Motor neuron (in vitro differentiated cells): ENCODE data around the gene KAT5. TPM values are rescaled to one million over a fixed set of nuclear protein-coding genes. Genes with fewer than 3 reads are reported as not detected.
"Not testable (repeated sequence)": the region's sequence is repeated elsewhere in the genome, so short reads cannot be mapped to it uniquely, and the experiment has no call there.

Experiments used
- ATAC-seq, 8 experiments: fragments of 200-7000 bp; cut with Tn5 transposase; replicated peaks in 6 of 8; 2 replicates each; pipeline ENCODE4 v1.8.0; 2021; ENCODE audit warnings: mild to moderate bottlenecking in 8 of 8, moderate library complexity in 8 of 8
- H3K27ac ChIP-seq, 2 donors: fragments of 250-450 bp; sonication (Bioruptor Pico); 2 replicates each; pipeline ENCODE4 v1.9.0; 2021; ENCODE audit warnings: antibody characterized with exemption in 2 of 2, mild to moderate bottlenecking in 2 of 2, moderate library complexity in 1 of 2
- H3K4me1 ChIP-seq, 2 donors: fragments of 250-450 bp; sonication (Bioruptor Pico); replicated peaks in 1 of 2; 2 replicates each; pipeline ENCODE4 v1.6.1; 2021; ENCODE audit warnings: antibody characterized with exemption in 2 of 2, mild to moderate bottlenecking in 2 of 2, moderate library complexity in 1 of 2
- H3K4me3 ChIP-seq, 5 donors: fragments of 250-450 bp; sonication (Bioruptor Pico); 2 replicates each; pipeline ENCODE4 v1.9.0; 2021; ENCODE audit warnings: antibody characterized with exemption in 5 of 5, mild to moderate bottlenecking in 5 of 5, moderate library complexity in 4 of 5
- WGBS, 10 experiments: fragments of 450-650 bp; shearing (Covaris generic); methylation state at CpG; one replicate each; pipeline ENCODE4 v1.0.0; 2022; 5-methylcytosine and 5-hydroxymethylcytosine counted together
- in situ Hi-C, 9 experiments: fragments of 400-800 bp; cut with MboI; loops; one replicate each; pipeline ENCODE4 v1.15.0; 2021; ENCODE audit warnings: low sequenced_read_pairs in 9 of 9, low pct_unique_long_range_greater_than_20kb in 2 of 9; ENCODE audit not compliant: unreplicated experiment in 9 of 9
- total RNA-seq, 8 experiments: library from RNA; unstranded; fragments of 300-600 nt; gene quantifications; 2 replicates each; pipeline versions ENCODE4 v1.2.3 to v1.2.4, GENCODE V29; 2022

KAT5 gene
- total RNA-seq, 8 experiments from 2014 or later, result 33.4 to 66.8 (median 48.6) TPM

DNA sequence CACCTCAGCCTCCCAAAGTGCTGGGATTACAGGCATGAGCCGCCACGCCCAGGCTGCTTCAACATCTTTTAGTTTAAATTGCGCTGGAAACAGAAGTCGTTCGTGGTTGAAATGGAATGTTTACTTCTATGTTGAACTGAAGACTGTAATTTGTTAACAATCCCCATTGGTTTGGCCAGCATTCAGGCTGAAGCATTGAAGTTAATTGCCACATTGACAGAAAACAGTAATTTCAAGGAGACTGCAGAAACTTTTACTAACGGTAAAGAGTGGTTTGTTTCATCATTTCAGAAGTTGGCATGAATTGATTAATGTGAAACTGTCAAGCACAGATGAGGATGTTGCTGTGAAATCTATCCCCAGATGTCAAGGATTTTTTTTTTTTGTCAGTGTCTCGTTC is 54.5 kb downstream of the KAT5 start:
- in situ Hi-C loops, result no loop called here
- H3K27ac ChIP-seq, result no peak overlapping the region
- peak in 1 of 8 experiments; percentile 22 for ATAC-seq
- 17 to 94% (median 75%) methylated on average over 3 to 6 of the region's 7 CpGs; no CpG with 5 or more reads in 1 of the 10 experiments for WGBS, 10 experiments
- H3K4me3 ChIP-seq, result no peak overlapping the region
- H3K4me1 ChIP-seq, result no peaks in the 10 kb centered on the region

DNA sequence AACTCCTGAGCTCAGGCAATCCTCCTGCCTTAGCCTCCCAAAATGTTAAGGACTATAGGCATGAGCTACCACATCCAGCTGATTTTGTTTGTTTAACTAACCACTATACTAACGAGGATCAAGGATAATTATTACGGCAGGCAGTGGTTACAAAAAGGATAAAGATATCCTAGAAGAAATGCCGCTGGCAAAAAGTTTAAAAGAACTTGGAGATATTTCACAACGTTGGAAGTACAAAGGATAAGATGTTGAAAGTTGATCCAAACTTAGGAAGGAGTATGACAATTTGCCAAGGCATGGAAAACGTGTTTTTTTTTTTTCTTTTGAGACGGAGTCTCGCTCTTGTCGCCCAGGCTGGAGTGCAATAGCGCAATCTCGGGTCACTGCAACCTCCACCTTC is 55.4 kb downstream of the KAT5 start:
- Histone ChIP-seq H3K4me3 (no peak overlapping the region), H3K4me1 (no peaks in the 10 kb centered on the region), H3K27ac (no peak overlapping the region)
- whole genome bisulfite sequencing, 10 experiments, result 40 to 90% (median 80%) methylated on average over 1 to 10 of the region's 10 CpGs; no CpG with 5 or more reads in 1 of the 10 experiments
- ATAC-seq, result no peak
- in situ Hi-C loops, result no loop called here

DNA sequence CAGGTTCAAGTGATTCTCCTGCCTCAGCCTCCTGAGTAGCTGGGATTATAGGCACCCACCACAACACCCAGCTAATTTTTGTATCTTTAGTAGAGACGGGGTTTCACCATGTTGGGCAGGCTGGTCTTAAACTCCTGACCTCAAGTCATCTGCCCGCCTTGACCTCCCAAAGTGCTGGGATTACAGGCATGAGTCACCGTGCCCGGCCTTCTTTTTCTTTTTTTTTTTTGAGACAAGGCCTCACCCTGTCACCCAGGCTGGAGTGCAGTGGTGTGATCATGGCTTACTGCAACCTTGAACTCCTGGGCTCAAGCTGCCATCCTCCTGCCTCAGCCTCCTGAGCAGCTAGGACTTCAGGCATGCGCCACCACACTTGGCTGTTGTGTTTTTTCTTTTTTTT is 55.8 kb downstream of the KAT5 start:
- WGBS, 10 experiments, result 51 to 100% (median 92%) methylated on average over 1 to 4 of the region's 5 CpGs; no CpG with 5 or more reads in 1 of the 10 experiments
- ATAC-seq, in situ Hi-C loops, H3K4me1 ChIP-seq, H3K4me3 ChIP-seq, H3K27ac ChIP-seq: not testable (repeated sequence)

Other genes with a start within 250 kb of the KAT5 start
- over 10,000 TPM in 4 of 8 experiments, 1,000 to 10,000 TPM in 4; 4,364 to 49,781 (median 11,043) TPM for gene MALAT1, start 213.2 kb upstream of the KAT5 start, total RNA-seq
- gene SCYL1, start 187.2 kb upstream of the KAT5 start, total RNA-seq, result 100 to 1,000 TPM in 1 of 8 experiments, 10 to 100 TPM in 7; 39.2 to 119 (median 57.7) TPM
- gene LTBP3, start 153.9 kb upstream of the KAT5 start, total RNA-seq, result 10 to 100 TPM in 4 of 8 experiments, 1 to 10 TPM in 4; 1.5 to 69.9 (median 25.5) TPM
- 10 to 100 TPM; 37.4 to 74.2 (median 55.0) TPM for gene ZNRD2, start 141.8 kb upstream of the KAT5 start, total RNA-seq
- gene FAM89B, start 139.7 kb upstream of the KAT5 start, total RNA-seq, result 10 to 100 TPM; 18.6 to 63.4 (median 28.8) TPM
- gene EHBP1L1, start 136.2 kb upstream of the KAT5 start, total RNA-seq, result 10 to 100 TPM in 3 of 8 experiments, 1 to 10 TPM in 5; 1.5 to 44.6 (median 5.5) TPM
- 1 to 10 TPM in 2 of 8 experiments, under 1 TPM in 5, not detected in 1; 0.18 to 1.9 (median 0.38) TPM for gene KCNK7, start 116.5 kb upstream of the KAT5 start, total RNA-seq
- gene MAP3K11, start 98.0 kb upstream of the KAT5 start, total RNA-seq, result 10 to 100 TPM in 7 of 8 experiments, 1 to 10 TPM in 1; 7.3 to 33.0 (median 15.9) TPM
- 10 to 100 TPM; 12.0 to 52.7 (median 19.5) TPM for gene PCNX3, start 96.5 kb upstream of the KAT5 start, total RNA-seq
- 10 to 100 TPM in 3 of 8 experiments, 1 to 10 TPM in 5; 4.8 to 16.1 (median 8.0) TPM for gene SIPA1, start 74.2 kb upstream of the KAT5 start, total RNA-seq
- gene RELA, start 49.3 kb upstream of the KAT5 start, total RNA-seq, result 10 to 100 TPM; 16.7 to 56.1 (median 32.2) TPM
- gene RNASEH2C, start 8.5 kb downstream of the KAT5 start, total RNA-seq, result 10 to 100 TPM; 12.7 to 80.0 (median 25.4) TPM
- gene AP5B1, start 68.7 kb downstream of the KAT5 start, total RNA-seq, result 10 to 100 TPM in 1 of 8 experiments, 1 to 10 TPM in 7; 2.7 to 12.9 (median 4.8) TPM
- gene OVOL1, start 74.8 kb downstream of the KAT5 start, total RNA-seq, result under 1 TPM in 5 of 8 experiments, not detected in 3; 0.05 to 0.85 (median 0.21) TPM
- gene SNX32, start 121.7 kb downstream of the KAT5 start, total RNA-seq, result 1 to 10 TPM; 1.5 to 6.7 (median 4.2) TPM
- 1,000 to 10,000 TPM in 1 of 8 experiments, 100 to 1,000 TPM in 7; 482 to 1,056 (median 733) TPM for gene CFL1, start 145.9 kb downstream of the KAT5 start, total RNA-seq
- gene MUS81, start 148.2 kb downstream of the KAT5 start, total RNA-seq, result 10 to 100 TPM; 27.4 to 47.3 (median 42.1) TPM
- 100 to 1,000 TPM in 1 of 8 experiments, 10 to 100 TPM in 3, 1 to 10 TPM in 4; 6.9 to 100 (median 10.4) TPM for gene EFEMP2, start 160.5 kb downstream of the KAT5 start, total RNA-seq
- 1 to 10 TPM in 1 of 8 experiments, under 1 TPM in 5, not detected in 2; 0.21 to 1.7 (median 0.56) TPM for gene CTSW, start 167.6 kb downstream of the KAT5 start, total RNA-seq
- 10 to 100 TPM; 63.4 to 99.1 (median 84.6) TPM for gene FIBP, start 176.2 kb downstream of the KAT5 start, total RNA-seq
- gene CCDC85B, start 178.4 kb downstream of the KAT5 start, total RNA-seq, result 10 to 100 TPM in 2 of 8 experiments, 1 to 10 TPM in 6; 3.0 to 16.0 (median 6.3) TPM
- gene FOSL1, start 188.1 kb downstream of the KAT5 start, total RNA-seq, result 1 to 10 TPM in 4 of 8 experiments, under 1 TPM in 4; 0.33 to 8.8 (median 1.0) TPM
- 10 to 100 TPM; 10.5 to 24.5 (median 21.5) TPM for gene C11orf68, start 206.8 kb downstream of the KAT5 start, total RNA-seq
- gene DRAP1, start 207.2 kb downstream of the KAT5 start, total RNA-seq, result 100 to 1,000 TPM in 6 of 8 experiments, 10 to 100 TPM in 2; 81.0 to 228 (median 135) TPM
- 1 to 10 TPM in 1 of 8 experiments, under 1 TPM in 5, not detected in 2; 0.16 to 1.1 (median 0.57) TPM for gene TSGA10IP, start 233.2 kb downstream of the KAT5 start, total RNA-seq
- 10 to 100 TPM; 26.6 to 65.4 (median 45.5) TPM for gene SART1, start 249.5 kb downstream of the KAT5 start, total RNA-seq